ENCODE data around the gene POLE2. TPM values are rescaled to one million over a fixed set of nuclear protein-coding genes. Genes with fewer than 3 reads are reported as not detected.
"Not testable (repeated sequence)": the region's sequence is repeated elsewhere in the genome, so short reads cannot be mapped to it uniquely, and the experiment has no call there.

Gene POLE2
- polyA plus RNA-seq, 1 experiment = 3.3 TPM

- Histone ChIP-seq H3K36me3 (ENCODE audit: control insufficient read depth, insufficient read depth, low read length) (no peaks in the 10 kb centered on the region), H3K4me3 (ENCODE audit: low read depth, low read length) (no peak overlapping the region), H3K27me3 (ENCODE audit: control insufficient read depth, insufficient read depth, low read length) (no peaks in the 10 kb centered on the region)
- POLR2A ChIA-PET = no interaction called here
- no peak for DNase-seq (ENCODE audit: low read depth)
- TF ChIP-seq CTCF (IDR thresholded peaks at IDR 0.05; ENCODE audit: insufficient read depth, low read depth, low read length) = no peak
- CTCF ChIA-PET = no interaction called here
These were observed 32.7 kb upstream of the POLE2 start for GRCh38 chr14:49720744-49721143.

GRCh38 chr14:49710993-49711392 is 23.0 kb upstream of the POLE2 start:
- H3K27me3 ChIP-seq (ENCODE audit: control insufficient read depth, insufficient read depth, low read length); DNase-seq (ENCODE audit: low read depth); H3K4me3 ChIP-seq (ENCODE audit: low read depth, low read length); POLR2A ChIA-PET; H3K36me3 ChIP-seq (ENCODE audit: control insufficient read depth, insufficient read depth, low read length); CTCF ChIA-PET: not testable (repeated sequence)

- DNase-seq (ENCODE audit: low read depth); H3K36me3 ChIP-seq (ENCODE audit: control insufficient read depth, insufficient read depth, low read length); H3K4me3 ChIP-seq (ENCODE audit: low read depth, low read length); POLR2A ChIA-PET; H3K27me3 ChIP-seq (ENCODE audit: control insufficient read depth, insufficient read depth, low read length): not testable (repeated sequence)
- CTCF ChIA-PET = interaction anchor here (0.6 kb wide), 1 partner anchor 59 kb away, joined by 3 read pairs; no protein-coding TSS in a partner anchor
These were observed 16.5 kb upstream of the POLE2 start for GRCh38 chr14:49704471-49704870.

- ChIA-PET POLR2A (no interaction called here), CTCF (interaction anchor here (0.6 kb wide), 1 partner anchor 59 kb away, joined by 3 read pairs; no protein-coding TSS in a partner anchor)
- Histone ChIP-seq H3K4me3 (ENCODE audit: low read depth, low read length) (no peak overlapping the region), H3K36me3 (ENCODE audit: control insufficient read depth, insufficient read depth, low read length) (no peaks in the 10 kb centered on the region), H3K27me3 (ENCODE audit: control insufficient read depth, insufficient read depth, low read length) (no peaks in the 10 kb centered on the region)
- no peak for TF ChIP-seq CTCF (IDR thresholded peaks at IDR 0.05; ENCODE audit: insufficient read depth, low read depth, low read length)
- DNase-seq (ENCODE audit: low read depth) = no peak
These were observed 16.0 kb upstream of the POLE2 start for GRCh38 chr14:49703965-49704364.

GRCh38 chr14:49702725-49703124 is 14.7 kb upstream of the POLE2 start:
- no peaks in the 10 kb centered on the region for H3K36me3 ChIP-seq (ENCODE audit: control insufficient read depth, insufficient read depth, low read length)
- no peak for DNase-seq (ENCODE audit: low read depth)
- no peak overlapping the region for H3K4me3 ChIP-seq (ENCODE audit: low read depth, low read length)
- ChIA-PET POLR2A (interaction anchor here (0.6 kb wide), 1 partner anchor 65 kb away, joined by 3 read pairs; no protein-coding TSS in a partner anchor), CTCF (no interaction called here)
- no peak for TF ChIP-seq CTCF (IDR thresholded peaks at IDR 0.05; ENCODE audit: insufficient read depth, low read depth, low read length)
- H3K27me3 ChIP-seq (ENCODE audit: control insufficient read depth, insufficient read depth, low read length) = no peaks in the 10 kb centered on the region

- H3K36me3 ChIP-seq (ENCODE audit: control insufficient read depth, insufficient read depth, low read length); DNase-seq (ENCODE audit: low read depth); CTCF ChIA-PET; H3K27me3 ChIP-seq (ENCODE audit: control insufficient read depth, insufficient read depth, low read length): not testable (repeated sequence)
- H3K4me3 ChIP-seq (ENCODE audit: low read depth, low read length) = peak overlapping the region; percentile 73
- POLR2A ChIA-PET = interaction anchor here (0.6 kb wide), 1 partner anchor 852 kb away, joined by 4 read pairs; no protein-coding TSS in a partner anchor
These were observed 5.7 kb upstream of the POLE2 start for GRCh38 chr14:49693735-49694124.

Measured in BJ (cell line).